ENCODE results near the gene OSBPL6. TPM values are rescaled to one million over a fixed set of nuclear protein-coding genes. Genes with fewer than 3 reads are reported as not detected.

The OSBPL6 gene
- total RNA-seq, 1 experiment from 2014 or later, result 4.6 TPM

DNA sequence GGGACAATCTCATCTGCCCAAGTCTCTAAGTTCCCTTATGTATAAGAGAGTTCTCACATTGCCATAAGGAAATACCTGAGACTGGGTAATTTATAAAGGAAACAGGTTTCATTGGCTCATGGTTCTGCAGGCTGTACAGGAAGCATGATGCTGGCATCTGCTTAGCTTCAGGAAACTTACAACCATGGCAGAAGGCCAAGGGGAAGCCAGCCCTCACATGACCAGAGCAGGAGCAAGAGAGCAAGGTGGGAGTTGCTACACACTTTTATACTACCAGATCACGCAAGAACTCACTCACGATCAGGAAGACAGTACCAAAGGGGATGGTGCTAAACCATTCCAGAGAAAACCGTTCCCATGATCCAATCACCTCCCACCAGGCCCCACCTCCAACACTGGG lies 182.7 kb downstream of the OSBPL6 start:
- Mint-ChIP-seq H3K27me3 (ENCODE audit: low read depth) (no peaks in the 10 kb centered on the region; the same call in 1 of the 2 replicates), H3K36me3 (ENCODE audit: insufficient read depth in 1 of 3, low read depth in 3 of 3) (no peaks in the 10 kb centered on the region), H3K9me3 (no peaks in the 10 kb centered on the region), H3K27ac (peak overlapping the region in 2 of 3 experiments; percentile 66 to 77; a peak in 2 of 7 replicates), H3K4me3 (no peak overlapping the region), H3K4me1 (no peaks in the 10 kb centered on the region)
- H2AK5ac ChIP-seq (ENCODE audit: insufficient read length, low read length), result no peak overlapping the region
- H3K14ac ChIP-seq (ENCODE audit: insufficient read depth, low read length), result no peak overlapping the region
- no peaks in the 10 kb centered on the region for H3K23me2 ChIP-seq (ENCODE audit: insufficient read length, low read depth, low read length, poor library complexity, severe bottlenecking)
- H2BK15ac ChIP-seq (ENCODE audit: low read depth, low read length), result no peak overlapping the region
- no peak overlapping the region for H2BK5ac ChIP-seq (ENCODE audit: insufficient read length, low read length)
- H2BK12ac ChIP-seq (ENCODE audit: insufficient read length, low read depth, low read length), result no peak overlapping the region
- H3K9ac ChIP-seq (ENCODE audit: extremely low read depth, insufficient read length, low read length), result no peak overlapping the region
- no peak overlapping the region for H4K91ac ChIP-seq (ENCODE audit: insufficient read length, low read depth, low read length)
- no peaks in the 10 kb centered on the region for H3K9me3 ChIP-seq (ENCODE audit: control insufficient read depth, low read depth, low read length)
- H4K5ac ChIP-seq (ENCODE audit: insufficient read length, low read depth, low read length), result no peak overlapping the region
- H3K4me2 ChIP-seq (ENCODE audit: insufficient read depth, insufficient read length, low read length), result no peak overlapping the region
- H3K27me3 ChIP-seq (ENCODE audit: insufficient read depth, low read length), result no peaks in the 10 kb centered on the region
- no peak overlapping the region for H3K27ac ChIP-seq (ENCODE audit: insufficient read length, low read depth, low read length)
- no peak overlapping the region for H3K4ac ChIP-seq (ENCODE audit: low read depth, low read length)
- no peak for DNase-seq
- no peak overlapping the region for H2AFZ ChIP-seq (ENCODE audit: low read length)
- H3K79me1 ChIP-seq (ENCODE audit: insufficient read depth, low read depth, low read length, poor library complexity, severe bottlenecking), result no peaks in the 10 kb centered on the region
- H3K56ac ChIP-seq (ENCODE audit: insufficient read length, low read depth, low read length), result no peak overlapping the region
- no peaks in the 10 kb centered on the region for H4K20me1 ChIP-seq (ENCODE audit: control insufficient read depth, insufficient read depth, insufficient read length)
- H3K79me2 ChIP-seq (ENCODE audit: insufficient read depth, low read length), result no peaks in the 10 kb centered on the region
- H4K8ac ChIP-seq (replicated peaks; ENCODE audit: insufficient read length, low read depth, low read length), result no peak overlapping the region
- no peaks in the 10 kb centered on the region for H3K4me1 ChIP-seq (ENCODE audit: insufficient read depth, low read length)
- H2BK120ac ChIP-seq (ENCODE audit: low read depth, low read length, poor library complexity, severe bottlenecking), result no peak overlapping the region
- no CpG with 5 or more reads among the region's 3 CpGs for WGBS (ENCODE audit: extremely low coverage, insufficient read length, low lambda C conversion rate)
- TF ChIP-seq CTCF (conservative IDR thresholded peaks at IDR 0.05), result no peak
- no peak overlapping the region for H3K23ac ChIP-seq (ENCODE audit: insufficient read length, low read depth, low read length)
- H2BK20ac ChIP-seq (ENCODE audit: low read depth, low read length, poor library complexity, severe bottlenecking), result no peak overlapping the region
- no peak overlapping the region for H3K18ac ChIP-seq (ENCODE audit: insufficient read length, low read depth, low read length)
- H3T11ph ChIP-seq (ENCODE audit: low read length), result no peak overlapping the region

Data from H9 (cell line).